Activated T-helper 1 cell treated with anti-CD3 and anti-CD28 coated beads, Interleukin-2, amount 50 U/mL, for 16 hours (primary cell): Measurements from ENCODE around the gene NR3C1.

Source experiments
- DNase-seq, 2 donors: peaks; one replicate each; pipeline ENCODE4 v3.0.0-alpha.2; 2020; ENCODE audit warnings: low read depth in 1 of 2, low spot score in 1 of 2

The NR3C1 gene

DNA sequence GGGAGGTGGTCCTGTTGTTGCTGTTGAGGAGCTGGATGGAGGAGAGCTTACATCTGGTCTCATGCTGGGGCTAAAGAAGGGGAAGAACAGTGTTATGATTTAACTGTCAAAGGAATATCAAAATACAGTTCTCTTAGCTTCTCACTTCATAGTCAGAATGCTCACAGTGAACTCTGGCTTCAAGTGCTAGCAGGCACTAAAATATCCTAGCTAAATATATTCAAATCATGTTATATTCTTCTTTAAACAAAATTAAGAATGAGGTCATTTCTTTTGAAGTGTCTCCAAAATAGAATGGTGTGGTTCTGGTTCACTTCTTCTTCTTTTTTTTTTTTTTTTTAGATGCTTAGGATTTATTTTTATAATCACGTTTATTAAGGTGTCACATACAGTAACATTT, 89.4 kb downstream of the NR3C1 start:
- no peak for DNase-seq

- DNase-seq = no peak
These were observed 90.1 kb downstream of the NR3C1 start for GRCh38 chr5:143313298-143313852.

GRCh38 chr5:143312822-143313221, 90.7 kb downstream of the NR3C1 start:
- no peak for DNase-seq

DNA sequence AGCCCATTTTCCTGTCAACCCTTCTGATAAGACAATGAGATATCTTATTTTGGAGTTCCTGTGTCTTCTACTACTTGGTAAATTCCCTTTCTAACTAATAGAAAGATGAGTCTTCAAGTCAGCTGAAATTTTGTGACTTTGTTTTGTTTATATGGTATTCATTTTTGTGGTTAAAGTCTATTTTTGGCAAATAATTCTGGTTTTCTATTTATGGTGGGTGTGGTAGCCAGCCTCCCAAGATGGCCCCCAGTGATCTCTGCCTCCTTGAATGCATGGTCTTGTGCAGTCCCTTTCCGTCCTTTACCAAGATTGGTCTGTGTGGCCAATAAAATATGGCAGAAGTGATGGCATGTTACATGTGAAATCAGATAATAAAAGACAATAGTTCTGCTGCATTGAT, 91.5 kb downstream of the NR3C1 start:
- no peak for DNase-seq

DNA sequence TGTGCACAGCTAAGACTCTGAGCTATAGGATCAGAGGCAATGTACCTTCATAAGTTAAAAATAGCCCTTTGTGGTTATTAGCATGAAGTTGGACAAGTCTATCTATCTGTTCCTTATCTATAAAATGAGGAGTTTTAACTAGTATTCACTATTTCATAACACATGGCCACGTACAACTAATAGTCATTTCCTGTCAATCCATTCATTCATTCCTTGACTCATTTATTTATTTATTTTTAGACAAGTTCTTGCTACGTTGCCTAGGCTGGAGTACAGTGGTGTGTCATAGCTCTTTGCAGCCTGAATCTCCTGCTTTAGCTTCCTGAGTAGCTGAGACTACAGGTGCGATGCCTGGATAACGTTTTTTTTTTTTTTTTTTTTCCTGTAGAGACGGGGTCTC, 92.1 kb downstream of the NR3C1 start:
- no peak for DNase-seq

DNA sequence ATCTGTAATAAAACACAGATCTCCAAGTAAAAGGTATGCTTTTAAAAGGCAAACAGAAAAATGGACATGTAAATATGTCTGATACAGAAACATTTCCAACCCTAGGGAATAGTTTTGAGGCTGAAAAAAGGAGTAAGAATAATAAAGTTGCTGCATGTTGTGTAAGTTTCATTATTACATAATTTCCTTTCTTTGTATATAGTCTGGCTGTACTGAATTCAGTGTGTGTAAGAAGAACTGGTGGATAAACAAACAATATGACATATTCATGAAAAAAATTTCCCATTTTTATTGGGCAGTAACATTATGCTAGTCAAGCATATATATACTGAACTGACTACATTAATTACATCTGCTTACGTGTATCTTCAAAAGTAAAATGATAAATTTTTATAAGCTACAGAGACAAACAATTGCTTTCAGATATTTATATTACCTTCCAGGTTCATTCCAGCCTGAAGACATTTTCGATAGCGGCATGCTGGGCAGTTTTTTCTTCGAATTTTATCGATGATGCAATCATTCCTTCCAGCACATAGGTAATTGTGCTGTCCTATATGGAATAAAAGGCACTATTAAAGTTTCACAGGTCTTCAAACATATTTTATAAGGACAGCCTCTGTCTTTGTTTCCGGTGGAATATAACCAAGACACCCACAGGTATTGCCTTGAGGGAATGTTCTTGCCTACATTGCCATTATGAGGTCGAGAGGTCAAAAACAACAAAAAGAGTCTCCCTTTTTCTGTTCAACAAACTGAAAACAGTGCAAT, 93.6 kb downstream of the NR3C1 start:
- DNase-seq = no peak

DNA sequence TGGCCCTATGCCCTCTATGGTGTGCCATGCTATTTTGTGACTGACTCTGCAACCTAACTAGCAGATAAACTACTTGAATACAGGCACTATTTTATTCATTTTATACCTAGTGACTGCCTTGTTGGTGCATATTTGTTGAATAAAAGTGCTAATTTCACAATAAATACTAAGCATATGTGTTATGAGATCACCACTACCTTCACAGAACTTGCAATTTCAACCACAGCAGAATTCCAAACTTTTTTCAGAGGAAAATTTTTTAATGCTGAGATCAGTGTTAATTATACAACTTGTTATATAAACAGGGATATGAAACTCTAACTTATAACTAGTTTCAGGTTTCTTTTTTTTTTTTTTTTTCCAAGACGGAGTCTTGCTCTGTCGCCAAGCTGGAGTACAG, 94.8 kb downstream of the NR3C1 start:
- DNase-seq = no peak

DNA sequence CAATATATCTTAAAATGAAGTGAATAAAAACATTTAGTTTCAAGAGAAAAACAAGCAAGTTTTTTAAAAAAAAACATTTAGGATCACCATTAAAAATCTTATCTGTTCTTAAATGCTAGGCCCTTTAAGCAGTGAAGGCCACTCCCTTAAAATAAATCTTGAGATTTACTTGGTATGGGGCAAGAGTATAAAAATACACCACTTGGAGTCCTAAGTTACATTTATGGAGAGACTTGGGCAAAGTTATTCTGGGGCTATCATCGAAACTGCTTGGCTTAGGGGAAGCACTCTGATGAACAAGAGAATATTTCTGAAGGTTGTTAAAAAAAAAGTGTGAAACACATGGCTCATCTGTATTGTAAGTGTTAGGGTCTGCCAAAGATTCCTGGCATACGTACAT, 97.4 kb downstream of the NR3C1 start:
- DNase-seq = no peak

GRCh38 chr5:143304836-143305475, 98.5 kb downstream of the NR3C1 start:
- no peak for DNase-seq

DNA sequence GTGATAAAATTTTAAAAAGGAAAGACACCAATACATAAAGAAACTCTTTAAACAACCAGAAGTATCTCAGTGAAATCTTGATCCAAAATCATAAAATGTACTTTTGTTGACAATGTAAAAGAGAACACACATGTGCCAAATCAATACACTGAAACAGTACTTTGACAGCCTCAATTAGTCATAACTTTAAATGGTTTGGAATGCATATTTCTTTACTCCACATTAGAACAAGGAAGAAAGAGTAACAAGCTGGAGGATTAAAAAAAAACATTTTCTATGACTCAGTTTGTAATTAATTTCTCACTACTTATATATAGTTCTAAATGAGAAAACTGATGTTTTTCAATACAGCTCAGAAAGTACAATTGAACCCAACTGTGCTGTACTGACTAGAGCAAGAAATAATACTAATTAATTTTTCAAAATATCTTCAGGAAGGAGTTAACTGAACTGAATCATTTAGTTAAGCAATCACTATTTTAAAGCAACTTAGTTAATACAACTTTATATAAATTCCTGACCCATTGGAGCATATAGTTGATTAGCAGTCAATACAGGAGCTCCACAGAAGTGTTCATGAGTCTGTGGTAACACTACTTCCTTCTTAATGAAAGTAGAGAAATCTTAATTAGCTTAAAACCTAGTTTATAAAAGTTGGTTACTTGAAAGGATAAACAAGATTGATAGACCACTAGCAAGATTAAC, 101.0 kb downstream of the NR3C1 start:
- no peak for DNase-seq

GRCh38 chr5:143297756-143298155, 105.7 kb downstream of the NR3C1 start:
- DNase-seq = no peak

GRCh38 chr5:143290125-143290524, 113.4 kb downstream of the NR3C1 start:
- no peak for DNase-seq

DNA sequence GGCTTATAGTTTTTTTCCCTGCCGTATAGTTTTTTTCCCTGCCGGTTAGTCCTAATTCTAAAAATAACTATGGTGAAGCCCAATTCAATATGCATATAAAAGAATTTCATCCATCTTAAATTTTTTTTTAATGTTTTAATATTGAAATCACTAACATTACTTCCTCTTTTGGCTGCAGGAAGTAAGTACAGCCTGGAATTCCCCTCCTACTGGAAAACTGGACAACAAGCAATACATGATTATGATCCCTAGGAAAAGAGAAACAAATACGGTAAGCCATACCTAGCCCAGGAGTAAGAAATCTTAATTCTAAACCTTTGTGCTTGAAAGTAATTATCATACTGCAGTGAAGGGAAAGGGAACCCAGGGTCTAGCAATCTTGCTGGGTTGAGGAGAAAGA, 119.0 kb downstream of the NR3C1 start:
- no peak for DNase-seq

- no peak for DNase-seq
These were observed 119.5 kb downstream of the NR3C1 start for GRCh38 chr5:143284002-143284401.

GRCh38 chr5:143281226-143281625, 122.3 kb downstream of the NR3C1 start:
- DNase-seq = no peak

DNA sequence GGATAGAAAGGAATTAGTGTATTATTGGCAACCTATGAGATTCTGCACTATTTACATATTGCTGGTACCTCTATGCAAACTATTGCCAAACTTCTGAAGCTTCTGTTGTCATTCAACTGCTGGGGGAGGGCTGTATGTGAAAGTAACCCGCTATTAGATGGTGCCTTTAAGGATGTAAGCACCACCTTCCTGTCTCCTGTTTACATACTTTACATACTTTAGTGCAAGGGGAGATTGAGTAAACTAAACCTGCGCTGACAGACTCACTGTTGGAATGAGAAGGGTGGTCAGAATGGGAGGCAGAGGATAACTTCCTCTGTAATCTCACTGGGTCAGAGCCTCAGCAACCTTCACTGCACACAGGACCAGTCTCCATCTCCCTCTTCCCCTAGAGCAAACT, 123.8 kb downstream of the NR3C1 start:
- DNase-seq = no peak

GRCh38 chr5:143277536-143277935, 126.0 kb downstream of the NR3C1 start:
- no peak for DNase-seq

- no peak for DNase-seq
These were observed 127.7 kb downstream of the NR3C1 start for GRCh38 chr5:143275512-143276363.

- no peak for DNase-seq
These were observed 128.5 kb downstream of the NR3C1 start for GRCh38 chr5:143274952-143275351.

DNA sequence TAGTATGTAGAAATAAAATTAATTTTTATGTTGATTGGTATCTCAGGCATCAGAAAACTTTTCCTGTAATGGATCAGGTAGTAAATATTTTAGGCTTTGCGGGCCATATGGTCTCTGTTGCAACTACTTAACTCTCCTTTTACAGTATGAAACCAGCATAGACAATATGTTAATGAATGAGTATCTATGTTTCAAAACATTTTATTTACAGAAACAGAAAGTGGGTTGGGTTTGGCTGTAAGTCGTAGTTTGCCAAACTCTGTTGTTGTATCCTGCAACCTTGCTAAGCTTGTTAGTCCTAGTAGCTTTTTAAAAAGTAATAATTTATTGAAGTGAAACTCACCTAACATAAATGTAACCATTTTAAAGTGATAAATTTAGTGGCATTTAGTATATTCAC, 132.1 kb downstream of the NR3C1 start:
- no peak for DNase-seq

GRCh38 chr5:143268388-143268787, 135.1 kb downstream of the NR3C1 start:
- DNase-seq = no peak
